ENCODE data around the gene USPL1. TPM values are rescaled to one million over a fixed set of nuclear protein-coding genes. Genes with fewer than 3 reads are reported as not detected.

USPL1 gene
- total RNA-seq, 4 donors from 2014 or later = 14.4 to 28.4 (median 21.8) TPM

- H3K27me3 ChIP-seq = no peaks in the 10 kb centered on the region
- 74% methylated on average over 3 of the region's 3 CpGs for WGBS
- H3K27ac ChIP-seq = no peak overlapping the region
- H3K4me3 ChIP-seq = no peak overlapping the region
- peaks cover 27% of the 10 kb centered on the region for H3K4me1 ChIP-seq
- peaks cover 18% of the 10 kb centered on the region for H3K36me3 ChIP-seq
- no peaks in the 10 kb centered on the region for H3K9me3 ChIP-seq
- DNase-seq (ENCODE audit: low spot score in 2 of 2) = no peak
- TF ChIP-seq POLR2AphosphoS5 (IDR thresholded peaks at IDR 0.05) = no peak
- no peak for TF ChIP-seq CTCF (IDR thresholded peaks at IDR 0.05)
Measured at GRCh38 chr13:30620941-30621340, 3.2 kb downstream of the USPL1 start.

- Histone ChIP-seq H3K9me3 (no peaks in the 10 kb centered on the region), H3K4me1 (peaks cover 27% of the 10 kb centered on the region), H3K27me3 (no peaks in the 10 kb centered on the region), H3K4me3 (no peak overlapping the region), H3K27ac (no peak overlapping the region), H3K36me3 (peaks cover 18% of the 10 kb centered on the region)
- DNase-seq (ENCODE audit: low spot score in 2 of 2) = no peak
- WGBS = 93% methylated on average over 1 of the region's 1 CpG
- TF ChIP-seq EP300 (IDR thresholded peaks at IDR 0.05) (no peak), CTCF (IDR thresholded peaks at IDR 0.05) (no peak), POLR2AphosphoS5 (IDR thresholded peaks at IDR 0.05) (no peak), POLR2A (IDR thresholded peaks at IDR 0.05) (no peak)
Measured at GRCh38 chr13:30622551-30622950, 4.8 kb downstream of the USPL1 start.

- H3K27ac ChIP-seq = no peak overlapping the region
- no peak for TF ChIP-seq POLR2AphosphoS5 (IDR thresholded peaks at IDR 0.05)
- TF ChIP-seq POLR2A (IDR thresholded peaks at IDR 0.05) = no peak
- TF ChIP-seq EP300 (IDR thresholded peaks at IDR 0.05) = no peak
- no peak for TF ChIP-seq CTCF (IDR thresholded peaks at IDR 0.05)
- peaks cover 24% of the 10 kb centered on the region for H3K36me3 ChIP-seq
- H3K9me3 ChIP-seq = no peaks in the 10 kb centered on the region
- H3K27me3 ChIP-seq = no peaks in the 10 kb centered on the region
- H3K4me3 ChIP-seq = no peak overlapping the region
- WGBS = 78% methylated on average over 5 of the region's 5 CpGs
- DNase-seq (ENCODE audit: low spot score in 2 of 2) = no peak
- peaks cover 27% of the 10 kb centered on the region for H3K4me1 ChIP-seq
Measured at GRCh38 chr13:30623392-30623791, 5.7 kb downstream of the USPL1 start.

GRCh38 chr13:30624630-30625029 is 6.9 kb downstream of the USPL1 start:
- Histone ChIP-seq H3K9me3 (no peaks in the 10 kb centered on the region), H3K4me1 (peaks cover 15% of the 10 kb centered on the region), H3K27ac (no peak overlapping the region), H3K27me3 (no peaks in the 10 kb centered on the region), H3K36me3 (peaks cover 36% of the 10 kb centered on the region), H3K4me3 (no peak overlapping the region)
- no peak for DNase-seq (ENCODE audit: low spot score in 2 of 2)
- TF ChIP-seq POLR2A (IDR thresholded peaks at IDR 0.05) (no peak), EP300 (IDR thresholded peaks at IDR 0.05) (no peak), POLR2AphosphoS5 (IDR thresholded peaks at IDR 0.05) (no peak), CTCF (IDR thresholded peaks at IDR 0.05) (no peak)
- 87% methylated on average over 1 of the region's 1 CpG for WGBS

GRCh38 chr13:30629527-30629926 is 11.8 kb downstream of the USPL1 start:
- no peaks in the 10 kb centered on the region for H3K27me3 ChIP-seq
- DNase-seq (ENCODE audit: low spot score in 2 of 2) = no peak

More at GRCh38 chr13:30629527-30629926, 11.8 kb downstream of the USPL1 start:
- no peaks in the 10 kb centered on the region for H3K4me1 ChIP-seq
- H3K9me3 ChIP-seq = no peaks in the 10 kb centered on the region
- H3K36me3 ChIP-seq = peaks cover 46% of the 10 kb centered on the region
- H3K27ac ChIP-seq = no peak overlapping the region
- no peak overlapping the region for H3K4me3 ChIP-seq
- TF ChIP-seq EP300 (IDR thresholded peaks at IDR 0.05) (no peak), CTCF (IDR thresholded peaks at IDR 0.05) (no peak), POLR2A (IDR thresholded peaks at IDR 0.05) (no peak), POLR2AphosphoS5 (IDR thresholded peaks at IDR 0.05) (no peak)
